Colonic mucosa (tissue), 4 donors: Measurements from ENCODE around the gene SLC24A3. TPM values are rescaled to one million over a fixed set of nuclear protein-coding genes. Genes with fewer than 3 reads are reported as not detected.

Experiments
- DNase-seq: peaks from one replicate; pipeline ENCODE4 v3.0.0-alpha.2; 2020
- H3K27ac ChIP-seq: fragments of 200-600 bp; one replicate; pipeline ENCODE4 v1.8.0; 2021
- H3K27me3 ChIP-seq: fragments of 200-600 bp; one replicate; pipeline ENCODE4 v1.8.0; 2021
- H3K36me3 ChIP-seq: fragments of 200-600 bp; one replicate; pipeline ENCODE4 v1.8.0; 2021
- H3K4me1 ChIP-seq: fragments of 200-600 bp; one replicate; pipeline ENCODE4 v1.8.0; 2021; ENCODE audit warnings: mild to moderate bottlenecking
- H3K4me3 ChIP-seq: fragments of 200-600 bp; one replicate; pipeline ENCODE4 v1.8.0; 2021
- H3K9ac ChIP-seq, 2 donors: one replicate each; pipeline ENCODE4 v1.7.0; 2013; ENCODE audit warnings: control low read depth in 2 of 2, low read depth in 2 of 2, low read length in 2 of 2
- H3K9me3 ChIP-seq: fragments of 200-600 bp; one replicate; pipeline ENCODE4 v1.8.0; 2021
- CTCF ChIP-seq: fragments of 200-600 bp; IDR thresholded peaks from one replicate; pipeline ENCODE4 v1.8.0; 2022; ENCODE audit warnings: antibody characterized with exemption, mild to moderate bottlenecking
- intact Hi-C: fragments of 100-400 bp; cut with DNase I; formaldehyde crosslinking; loops from one replicate; pipeline ENCODE4 v1.14.1; 2022
- total RNA-seq, 2 donors: library from RNA; stranded (reverse); fragmentation: NEBNext Ultra II Directional in 1 of 2; extraction: Animal tissue kit (Norgen Biotek cat#: 25700) in 1 of 2; gene quantifications; one replicate each; pipeline ENCODE4 v1.2.1, GENCODE V29; 2021
- donor health status: healthy.
- donor health status: DM: no; HTN: no; CAD: no.
- donor health status: DM: no; HTN: no; CAD: no.

SLC24A3 gene
- total RNA-seq, 2 donors from 2014 or later, result 3.6 to 6.6 TPM

DNA sequence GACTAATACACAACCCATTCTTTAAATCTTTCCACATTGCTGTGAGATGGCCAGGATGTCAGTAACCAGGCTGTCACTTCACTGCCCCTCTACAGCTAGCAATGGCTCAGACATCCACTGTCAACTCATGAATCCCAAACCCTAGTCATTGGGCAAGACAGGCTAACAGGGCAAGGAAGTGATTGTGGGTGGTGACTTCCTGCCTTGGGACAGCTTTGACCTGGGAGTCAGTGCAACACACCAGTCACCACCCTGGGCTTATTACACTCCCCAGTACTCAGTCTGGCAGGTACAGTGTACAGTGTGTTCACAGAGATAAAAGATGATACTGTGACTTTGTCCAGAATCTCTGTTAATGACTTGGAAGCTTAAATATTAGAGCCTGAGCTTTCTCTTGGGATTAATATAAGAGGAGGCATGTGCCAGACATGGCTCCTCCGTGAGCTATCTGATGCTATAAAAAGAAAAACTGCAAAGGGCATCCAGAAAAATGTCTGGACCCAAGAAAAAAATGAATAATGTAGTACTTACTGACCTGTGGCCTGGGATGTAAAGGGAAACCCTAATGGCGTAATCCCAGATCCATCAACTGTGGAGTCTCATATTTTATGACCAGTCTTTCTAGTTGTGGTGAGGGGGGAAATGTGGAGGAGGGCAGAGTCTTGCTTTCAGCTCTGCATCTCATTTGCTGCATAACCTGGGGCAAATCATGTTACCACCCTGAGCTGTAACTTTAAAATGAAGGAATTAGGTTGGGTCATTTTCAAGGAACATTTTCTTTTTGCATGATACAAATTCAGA is 244.4 kb downstream of the SLC24A3 start:
- DNase-seq, result no peak
- Histone ChIP-seq H3K4me3 (no peak overlapping the region), H3K36me3 (no peaks in the 10 kb centered on the region), H3K27ac (no peak overlapping the region), H3K27me3 (no peaks in the 10 kb centered on the region), H3K9ac (no peak overlapping the region), H3K4me1 (no peaks in the 10 kb centered on the region), H3K9me3 (no peaks in the 10 kb centered on the region)
- intact Hi-C loops, result no loop called here
- no peak for TF ChIP-seq CTCF

DNA sequence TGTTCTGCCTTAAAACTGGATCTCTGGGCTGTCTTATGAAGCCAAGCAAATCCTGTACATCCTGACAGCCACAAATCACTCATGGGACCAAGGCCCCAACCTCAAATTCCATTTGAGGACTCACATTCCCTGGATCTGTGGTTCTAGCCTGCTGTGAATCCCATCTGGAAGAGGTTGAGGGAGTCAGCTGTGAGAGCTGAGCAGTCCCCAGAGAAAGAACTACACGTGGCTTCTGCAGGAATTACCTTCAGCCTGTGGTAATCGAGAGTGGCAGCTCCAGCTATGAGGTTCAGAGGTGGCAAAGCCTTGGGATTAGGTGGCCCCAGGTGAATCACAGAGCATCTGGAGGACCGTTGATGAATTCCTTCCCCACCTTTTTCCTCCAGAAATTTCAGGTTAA is 245.2 kb downstream of the SLC24A3 start:
- Histone ChIP-seq H3K4me1 (no peaks in the 10 kb centered on the region), H3K4me3 (no peak overlapping the region), H3K27me3 (no peaks in the 10 kb centered on the region), H3K9me3 (no peaks in the 10 kb centered on the region), H3K27ac (no peak overlapping the region), H3K36me3 (no peaks in the 10 kb centered on the region), H3K9ac (no peak overlapping the region)
- intact Hi-C loops, result no loop called here
- no peak for TF ChIP-seq CTCF
- no peak for DNase-seq

DNA sequence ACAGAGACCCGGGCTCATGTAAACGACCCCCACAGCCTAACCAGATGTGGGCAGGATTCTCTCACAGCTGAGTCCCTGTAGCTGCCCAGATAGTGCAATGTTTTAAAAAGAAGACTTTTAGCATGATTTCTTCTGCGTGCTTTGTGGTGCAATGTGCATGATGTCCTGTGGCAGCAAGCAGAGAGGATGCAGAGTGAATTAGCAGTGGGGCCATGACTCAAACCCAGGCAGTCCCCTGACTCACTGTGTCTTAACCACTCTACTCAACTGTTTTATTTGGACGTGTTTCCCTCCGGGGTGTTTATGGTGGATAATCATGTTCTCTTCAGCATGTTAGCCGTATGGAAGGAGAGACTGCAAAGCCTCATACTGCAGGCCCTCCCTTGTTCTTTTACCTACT is 247.9 kb downstream of the SLC24A3 start:
- Histone ChIP-seq H3K4me1 (no peaks in the 10 kb centered on the region), H3K27ac (no peak overlapping the region), H3K36me3 (no peaks in the 10 kb centered on the region), H3K4me3 (no peak overlapping the region), H3K27me3 (no peaks in the 10 kb centered on the region), H3K9me3 (no peaks in the 10 kb centered on the region), H3K9ac (no peak overlapping the region)
- intact Hi-C loops, result no loop called here
- DNase-seq, result no peak
- no peak for TF ChIP-seq CTCF

DNA sequence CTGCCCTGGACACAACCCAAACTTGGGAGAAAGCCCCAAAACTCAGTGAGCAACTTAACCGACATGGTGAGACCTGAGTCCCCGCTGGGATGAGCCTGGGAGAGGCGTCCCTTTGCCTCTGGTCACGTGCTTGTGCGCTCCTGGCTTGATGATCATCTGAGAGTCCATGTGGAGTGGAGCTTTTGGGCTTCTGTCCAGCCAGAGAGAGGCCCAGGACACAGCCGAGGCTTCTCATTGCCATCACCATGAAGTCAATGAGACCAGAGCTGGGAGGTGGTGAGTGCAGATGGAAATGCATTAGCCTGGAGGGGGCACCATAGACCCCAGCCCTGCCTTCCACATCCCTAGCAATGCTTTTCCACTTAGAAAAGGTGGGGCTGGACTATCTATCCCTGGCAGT is 250.0 kb downstream of the SLC24A3 start:
- Histone ChIP-seq H3K27me3 (no peaks in the 10 kb centered on the region), H3K36me3 (no peaks in the 10 kb centered on the region), H3K4me1 (no peaks in the 10 kb centered on the region), H3K4me3 (no peak overlapping the region), H3K9ac (no peak overlapping the region), H3K9me3 (no peaks in the 10 kb centered on the region), H3K27ac (no peak overlapping the region)
- TF ChIP-seq CTCF, result no peak
- intact Hi-C loops, result no loop called here
- no peak for DNase-seq

DNA sequence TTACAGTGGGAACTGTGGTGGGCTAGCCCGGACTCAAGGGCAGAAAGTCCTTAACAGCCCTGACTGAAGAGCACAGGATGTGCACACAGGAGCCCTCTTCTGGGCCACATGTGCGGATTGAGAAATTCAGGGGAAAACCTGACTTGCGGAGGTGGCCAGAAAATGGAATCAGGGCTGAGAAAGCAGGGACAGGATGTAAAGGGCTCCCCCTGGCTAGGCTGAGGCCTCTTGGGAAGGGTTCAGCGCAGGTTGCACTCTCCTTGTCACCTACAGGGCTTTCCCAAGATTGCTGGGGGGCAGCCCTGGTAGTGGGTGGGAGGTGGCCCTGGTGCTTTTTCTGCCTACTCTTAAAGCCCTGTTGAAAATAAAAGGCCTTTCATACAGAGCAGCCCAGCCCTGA is 251.2 kb downstream of the SLC24A3 start:
- Histone ChIP-seq H3K9me3 (no peaks in the 10 kb centered on the region), H3K27me3 (no peaks in the 10 kb centered on the region), H3K36me3 (no peaks in the 10 kb centered on the region), H3K9ac (no peak overlapping the region), H3K4me1 (no peaks in the 10 kb centered on the region), H3K4me3 (no peak overlapping the region), H3K27ac (no peak overlapping the region)
- no peak for TF ChIP-seq CTCF
- DNase-seq, result no peak
- intact Hi-C loops, result no loop called here
